HUDEP-2 (cell line): ENCODE data around the gene LGR4.
A peak's percentile ranks its signal among the peaks of the same experiment; 100 is the strongest.
"Not testable (repeated sequence)": the region's sequence is repeated elsewhere in the genome, so short reads cannot be mapped to it uniquely, and the experiment has no call there.

ENCODE experiments used
- DNase-seq, 76 experiments: peaks; one replicate each; lab custom pipeline; 2025; ENCODE audit not compliant: unreplicated experiment in 76 of 76; lab: John Stamatoyannopoulos, UW

Gene LGR4

DNA sequence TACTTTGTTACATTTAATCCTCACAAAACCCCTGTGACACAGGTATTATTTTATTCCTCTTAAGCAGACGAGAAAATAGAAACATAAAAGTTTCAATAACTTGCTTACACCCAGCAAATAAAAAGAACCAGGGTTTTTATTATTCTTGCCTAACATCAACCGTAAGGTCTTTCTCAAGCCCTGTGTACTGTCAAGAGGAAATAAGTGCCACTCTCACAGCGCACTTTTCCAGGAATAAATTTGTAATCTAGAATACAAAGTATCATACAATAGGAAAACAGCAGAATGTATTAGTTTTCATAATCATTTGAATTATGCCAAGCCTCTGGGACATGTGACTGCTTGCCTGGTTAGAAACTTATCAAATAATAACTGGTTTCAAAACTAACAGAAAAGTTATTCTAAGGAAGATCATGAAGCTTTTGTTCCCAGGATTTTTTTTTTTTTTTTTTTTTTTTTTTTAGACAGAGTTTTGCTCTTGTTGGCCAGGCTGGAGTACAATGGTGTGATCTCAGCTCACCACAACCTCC lies 117.0 kb downstream of the LGR4 start:
- no peak for DNase-seq

GRCh38 chr11:27354359-27354965 lies 118.1 kb downstream of the LGR4 start:
- no peak for DNase-seq

DNA sequence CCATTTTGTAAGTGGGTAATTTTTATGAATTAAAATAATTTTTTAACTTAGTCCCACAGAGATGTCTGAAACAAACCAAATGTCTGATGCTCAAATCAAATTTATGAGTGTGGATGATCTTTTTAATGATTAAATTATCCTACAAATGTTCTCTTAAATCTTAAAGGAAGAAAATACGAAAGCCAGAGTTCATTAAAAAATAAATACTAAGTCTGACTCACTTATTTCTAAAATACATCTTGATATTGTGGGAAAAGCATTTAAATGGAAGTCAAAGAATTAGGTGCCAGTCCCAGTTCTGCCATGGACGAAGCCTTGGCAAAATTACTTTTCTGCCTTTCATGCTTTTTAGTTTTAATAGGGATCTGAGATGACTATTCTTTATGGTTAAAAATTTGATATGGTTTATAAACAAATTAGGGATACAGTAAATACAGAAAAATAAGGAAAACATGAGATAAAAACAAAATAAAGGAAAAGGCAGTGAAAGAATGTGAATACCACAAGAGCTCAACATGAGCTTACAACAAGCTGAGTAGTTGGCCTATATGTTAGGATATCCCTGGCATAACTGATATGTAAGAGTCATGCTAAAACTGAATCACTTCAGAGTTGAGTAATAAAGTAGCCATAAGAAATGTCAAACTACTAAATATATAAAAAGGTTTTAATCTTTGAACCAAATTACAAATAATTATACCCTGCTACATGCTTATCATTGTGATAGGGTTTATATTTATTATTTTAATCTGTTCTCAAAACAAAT lies 118.8 kb downstream of the LGR4 start:
- no peak for DNase-seq

DNA sequence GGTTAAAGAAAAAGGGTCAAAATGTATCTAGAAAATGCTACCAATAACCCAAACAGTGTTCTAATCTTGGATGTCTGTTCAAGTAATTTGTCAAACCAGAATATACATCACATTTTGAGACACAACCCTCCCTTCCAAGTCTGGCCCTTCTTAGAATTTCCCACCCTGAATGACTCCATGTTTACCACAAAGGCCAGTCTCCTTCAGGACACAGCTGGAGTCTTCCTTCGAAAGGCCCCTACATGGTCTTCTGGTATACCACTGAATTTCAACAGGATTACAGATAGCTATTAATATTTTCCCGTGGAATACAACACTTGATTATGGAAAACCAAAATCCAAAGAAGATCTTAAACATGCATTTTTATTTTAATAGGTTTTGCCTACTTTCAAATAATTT lies 119.8 kb downstream of the LGR4 start:
- DNase-seq: no peak

GRCh38 chr11:27350511-27350910 lies 122.1 kb downstream of the LGR4 start:
- DNase-seq: no peak

GRCh38 chr11:27349919-27350318 lies 122.7 kb downstream of the LGR4 start:
- no peak for DNase-seq

GRCh38 chr11:27348340-27348873 lies 124.2 kb downstream of the LGR4 start:
- DNase-seq: no peak

DNA sequence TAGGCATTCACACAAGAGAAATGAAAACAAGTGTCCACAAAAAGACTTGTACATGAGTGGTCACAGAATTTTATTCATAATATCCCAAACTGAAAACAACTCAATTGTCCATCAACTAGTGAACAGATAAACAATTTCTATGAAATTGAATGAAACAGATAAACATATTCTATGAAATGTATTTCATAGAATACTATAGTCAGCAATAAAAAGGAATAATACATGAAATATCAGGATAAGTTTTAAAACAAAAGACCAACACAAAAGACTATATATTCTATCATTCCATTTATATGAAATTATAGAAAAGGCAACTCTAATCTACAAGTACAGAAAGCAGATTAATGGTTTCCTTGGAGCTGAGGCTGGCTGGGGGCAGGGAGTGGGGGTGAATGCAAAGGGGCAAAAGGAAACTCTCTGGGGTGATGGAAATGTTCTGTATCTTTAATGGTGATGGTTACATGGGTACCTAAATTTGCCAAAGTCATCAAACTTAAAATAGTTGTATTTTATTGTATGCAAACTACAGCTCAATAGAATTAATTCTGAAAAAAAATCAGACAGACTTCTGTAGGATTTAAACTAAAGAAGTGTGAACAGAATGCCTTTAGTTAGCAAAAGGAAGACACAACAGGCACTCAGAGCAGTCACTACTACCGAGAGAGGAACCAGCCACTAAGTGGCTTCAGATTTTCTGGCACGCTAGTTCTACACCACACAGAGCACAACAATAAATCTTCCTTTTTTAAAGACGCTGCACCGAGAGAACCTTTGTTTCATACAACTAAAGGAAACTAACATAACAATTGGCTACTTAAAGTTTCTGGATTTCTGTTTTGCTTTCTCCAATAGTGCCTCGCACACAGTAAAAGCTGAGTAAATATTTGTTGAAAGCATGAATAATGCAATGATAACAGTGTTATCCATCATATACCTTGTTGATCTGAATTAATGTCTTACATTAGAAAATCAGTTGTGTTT lies 124.9 kb downstream of the LGR4 start:
- no peak for DNase-seq

- no peak for DNase-seq
These were observed 132.6 kb downstream of the LGR4 start for GRCh38 chr11:27339941-27340340.

DNA sequence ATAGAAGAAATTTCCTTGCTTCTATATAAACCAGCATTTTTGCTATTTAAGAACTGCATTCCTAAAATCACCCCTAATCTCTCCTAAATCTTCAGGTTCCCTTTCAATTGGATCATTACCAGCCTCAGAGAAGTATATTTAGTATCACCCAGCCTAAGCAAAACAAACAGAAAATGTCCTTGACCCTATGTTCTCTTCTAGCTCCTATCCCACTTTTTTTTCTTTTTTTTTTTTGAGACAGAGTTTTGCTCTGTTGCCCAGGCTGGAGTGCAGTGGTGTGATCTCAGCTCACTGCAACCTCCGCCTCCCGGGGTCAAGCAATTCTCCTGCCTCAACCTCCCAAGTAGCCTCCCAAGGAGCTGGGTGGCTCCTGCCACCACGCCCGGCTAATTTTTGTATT lies 137.8 kb downstream of the LGR4 start:
- not testable (repeated sequence) for DNase-seq

GRCh38 chr11:27331981-27332380 lies 140.6 kb downstream of the LGR4 start:
- DNase-seq: no peak

DNA sequence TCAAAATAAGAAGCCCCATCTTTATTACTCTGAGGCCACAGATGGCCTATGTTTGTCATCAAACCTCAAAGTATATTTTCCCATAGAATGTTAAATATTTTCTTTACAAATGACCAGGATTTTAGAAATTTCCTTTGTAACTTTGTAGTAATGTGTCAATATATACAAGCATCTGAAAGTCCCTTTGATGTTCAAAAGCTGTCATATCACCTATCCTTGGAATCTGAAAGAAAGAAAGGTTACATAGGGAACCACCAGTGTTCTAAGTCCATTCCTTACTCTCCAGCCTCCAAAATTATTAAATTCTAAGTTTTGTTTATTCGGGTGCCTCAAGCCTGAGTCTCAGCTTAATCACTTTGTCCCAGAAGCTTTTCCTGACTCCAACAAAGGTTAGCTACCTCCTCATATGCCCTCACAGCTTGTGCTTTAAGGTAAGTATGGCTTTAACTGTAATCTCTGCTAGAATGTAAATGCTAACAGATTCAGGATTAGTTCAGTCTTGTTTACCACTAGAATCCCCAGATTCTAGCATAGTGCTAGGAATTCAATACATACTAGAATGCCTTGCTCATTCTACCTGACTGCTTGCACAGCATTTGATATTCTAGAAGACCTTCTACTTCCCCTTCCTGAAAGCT lies 141.8 kb downstream of the LGR4 start:
- DNase-seq: no peak

GRCh38 chr11:27329867-27330632 lies 142.5 kb downstream of the LGR4 start:
- DNase-seq: no peak

DNA sequence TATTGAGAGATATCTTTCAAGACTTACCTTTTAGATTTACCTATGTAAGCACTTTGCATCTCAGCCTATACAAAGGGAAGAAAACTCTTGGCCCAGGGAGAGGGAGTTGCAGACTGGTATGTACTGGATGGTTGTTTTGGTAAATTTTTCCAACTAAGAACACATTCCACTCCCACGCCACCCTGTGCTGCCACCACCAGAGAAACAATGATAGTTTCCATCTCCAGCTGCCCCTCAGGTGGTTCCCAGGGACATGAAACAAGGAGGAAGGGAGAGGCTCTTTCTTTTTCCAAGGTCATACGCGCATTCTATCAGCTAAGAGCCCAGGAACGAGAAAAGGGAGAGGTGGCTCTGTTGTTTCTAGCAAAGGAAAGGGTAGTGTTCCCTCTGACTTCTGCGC lies 144.0 kb downstream of the LGR4 start:
- DNase-seq: no peak

DNA sequence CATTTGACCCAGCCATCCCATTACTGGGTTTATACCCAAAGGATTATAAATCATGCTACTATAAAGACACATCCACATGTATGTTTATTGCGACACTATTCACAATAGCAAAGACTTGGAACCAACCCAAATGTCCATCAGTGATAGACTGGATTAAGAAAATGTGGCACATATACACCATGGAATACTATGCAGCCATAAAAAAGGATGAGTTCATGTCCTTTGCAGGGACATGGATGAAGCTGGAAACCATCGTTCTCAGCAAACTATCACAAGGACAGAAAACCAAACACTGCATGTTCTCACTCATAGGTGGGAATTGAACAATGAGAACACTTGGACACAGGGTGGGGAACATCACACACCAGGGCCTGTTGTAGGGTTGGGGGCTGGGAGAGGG lies 145.5 kb downstream of the LGR4 start:
- DNase-seq: not testable (repeated sequence)

- not testable (repeated sequence) for DNase-seq
These were observed 150.4 kb downstream of the LGR4 start for GRCh38 chr11:27322196-27322595.

- DNase-seq: not testable (repeated sequence)
These were observed 151.2 kb downstream of the LGR4 start for GRCh38 chr11:27321340-27321739.

GRCh38 chr11:27319072-27319471 lies 153.5 kb downstream of the LGR4 start:
- no peak for DNase-seq

DNA sequence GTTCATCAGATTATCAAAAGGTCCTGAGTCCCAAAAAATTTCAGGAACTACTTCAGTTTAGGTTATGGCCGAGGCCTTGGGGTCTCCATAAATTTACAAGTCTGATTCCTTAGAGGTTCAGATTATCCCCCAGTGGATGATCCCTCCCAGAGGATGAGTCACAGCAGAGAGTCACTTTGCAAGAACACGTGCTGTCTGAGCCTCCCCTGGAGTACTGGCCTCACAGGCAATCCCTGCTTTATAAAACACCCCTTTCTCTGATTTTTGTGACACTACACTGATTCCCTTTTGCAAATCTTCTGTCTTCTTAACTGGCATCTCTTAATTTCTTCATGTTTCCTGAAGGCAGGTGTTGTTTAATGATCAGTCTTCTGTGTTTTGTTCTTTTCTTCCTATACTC lies 154.8 kb downstream of the LGR4 start:
- DNase-seq: peak in 1 of 76 experiments; percentile 3
